Stimulated activated naive B cell treated with anti-CD40 and anti-IgM and Interleukin-4, amounts not matched to agents 10 μg/mL and 1 μg/mL and 100 μg/mL, for 72 hours (primary cell): ENCODE measurements around the gene HERC5.
A peak's percentile ranks its signal among the peaks of the same experiment; 100 is the strongest.

Source experiments
- ATAC-seq, 2 donors: fragments of 150-1000 bp; cut with Tn5 transposase; replicated peaks; 2 replicates each; pipeline ENCODE4 v1.10.0; 2021; ENCODE audit warnings: moderate library complexity in 1 of 2
- DNase-seq: peaks from one replicate; pipeline ENCODE4 v3.0.0; 2021
- H3K27ac Mint-ChIP-seq: one replicate; pipeline ENCODE4 v1.8.0; 2022; ENCODE audit warnings: mild to moderate bottlenecking, mixed read lengths
- H3K27me3 Mint-ChIP-seq, 2 donors: one replicate each; pipeline ENCODE4 v1.8.0; 2022; ENCODE audit warnings: mixed read lengths in 2 of 2
- H3K36me3 Mint-ChIP-seq, 2 donors: one replicate each; pipeline ENCODE4 v1.8.0; 2022; ENCODE audit warnings: mixed read lengths in 2 of 2, mild to moderate bottlenecking in 1 of 2
- H3K4me1 Mint-ChIP-seq, 2 donors: one replicate each; pipeline ENCODE4 v1.8.0; 2022; ENCODE audit warnings: mixed read lengths in 2 of 2, mild to moderate bottlenecking in 1 of 2
- H3K4me3 Mint-ChIP-seq, 2 donors: one replicate each; pipeline ENCODE4 v1.8.0; 2022; ENCODE audit warnings: mild to moderate bottlenecking in 2 of 2, mixed read lengths in 2 of 2, moderate library complexity in 1 of 2
- H3K9me3 Mint-ChIP-seq, 2 donors: one replicate each; pipeline ENCODE4 v1.8.0; 2022; ENCODE audit warnings: mixed read lengths in 2 of 2, mild to moderate bottlenecking in 1 of 2

Gene HERC5

DNA sequence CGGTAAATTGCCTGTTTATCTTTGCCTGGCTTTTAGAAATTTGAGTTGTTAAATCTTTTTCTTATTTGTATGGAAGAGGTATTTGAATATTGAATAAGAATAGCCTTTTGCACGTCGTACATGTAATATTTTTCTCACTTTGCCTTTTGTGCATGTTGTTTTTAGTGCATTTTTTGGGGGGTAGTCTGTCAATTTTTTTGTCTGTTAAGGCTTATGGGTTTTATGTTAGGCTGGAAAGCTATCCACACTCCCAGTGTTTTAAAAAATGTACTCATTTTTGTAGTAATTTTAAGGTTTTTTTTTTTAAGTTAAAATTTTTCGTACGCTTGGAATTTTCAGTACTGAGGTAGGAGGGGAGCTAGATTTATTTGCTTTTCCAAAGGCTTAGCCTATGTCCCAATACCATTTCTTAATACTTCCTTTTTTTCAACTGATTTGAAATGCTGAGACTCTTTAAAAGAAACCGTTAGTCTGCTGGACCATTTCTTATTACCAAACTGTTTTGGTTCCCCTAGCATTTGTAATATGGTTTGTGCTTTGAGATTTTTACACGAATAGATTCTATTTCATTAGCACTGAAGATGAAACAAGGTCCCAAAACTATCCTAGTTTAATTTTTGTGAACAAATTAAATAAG lies 1.3 kb downstream of the HERC5 start:
- H3K9me3 Mint-ChIP-seq, result peaks cover 0 to 1% of the 10 kb centered on the region in 2 donors
- no peak for ATAC-seq
- H3K4me3 Mint-ChIP-seq, result peak overlapping the region; percentile 96 to 99
- peaks cover 5 to 13% of the 10 kb centered on the region in 2 donors for H3K4me1 Mint-ChIP-seq
- peak overlapping the region; percentile 99 for H3K27ac Mint-ChIP-seq
- H3K27me3 Mint-ChIP-seq, result no peaks in the 10 kb centered on the region
- no peak for DNase-seq
- H3K36me3 Mint-ChIP-seq, result peaks cover 6 to 8% of the 10 kb centered on the region in 2 donors

DNA sequence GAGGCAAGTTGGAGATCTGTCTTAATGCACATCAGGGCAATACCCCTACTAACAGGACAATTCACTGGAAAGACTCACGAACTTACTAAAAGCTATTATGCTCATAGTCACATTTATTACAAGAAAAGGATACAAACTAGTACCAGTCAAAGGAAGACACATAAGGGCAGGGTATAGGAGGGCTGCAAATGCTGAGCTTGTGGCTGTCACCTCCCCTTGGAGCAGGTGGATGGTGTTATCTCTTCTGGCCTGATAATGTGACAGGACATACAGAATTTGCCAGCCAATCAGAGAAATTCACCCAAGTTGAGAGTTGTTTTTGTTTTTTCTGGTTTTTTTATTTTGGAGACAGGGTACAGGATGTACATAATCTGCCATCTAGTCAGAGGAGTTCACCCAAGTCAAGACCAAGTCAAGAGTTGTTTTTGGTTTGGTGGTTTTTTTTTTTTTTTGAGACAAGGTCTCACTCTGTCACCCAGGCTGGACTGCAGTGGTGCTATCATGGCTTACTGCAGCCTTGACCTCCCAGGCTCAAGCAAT lies 8.8 kb downstream of the HERC5 start:
- H3K4me1 Mint-ChIP-seq, result peaks cover 0 to 1% of the 10 kb centered on the region in 2 donors
- DNase-seq (no peak), ATAC-seq (no peak)
- no peaks in the 10 kb centered on the region for H3K9me3 Mint-ChIP-seq
- no peak overlapping the region for H3K4me3 Mint-ChIP-seq
- H3K27me3 Mint-ChIP-seq, result no peaks in the 10 kb centered on the region
- H3K36me3 Mint-ChIP-seq, result peaks cover 4 to 14% of the 10 kb centered on the region in 2 donors
- H3K27ac Mint-ChIP-seq, result no peak overlapping the region

DNA sequence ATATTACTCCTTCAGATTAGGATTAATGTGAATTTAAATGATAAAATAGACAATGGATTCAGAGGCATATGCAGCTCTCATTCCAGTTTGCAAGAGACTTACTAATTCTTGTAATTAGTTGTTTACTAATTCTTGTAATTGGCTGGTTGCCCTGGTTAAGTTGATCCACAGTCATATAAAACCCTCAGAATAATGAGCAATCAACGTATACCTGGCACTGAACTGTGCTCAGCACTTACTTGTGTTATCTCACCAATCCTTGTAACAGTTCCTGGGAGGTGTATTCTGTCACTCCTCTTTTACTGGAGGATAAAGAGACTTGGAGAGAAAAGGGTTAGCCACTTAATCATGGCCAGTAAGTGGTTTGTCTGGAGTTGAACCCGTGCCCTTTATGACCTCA lies 10.5 kb downstream of the HERC5 start:
- no peaks in the 10 kb centered on the region for H3K27me3 Mint-ChIP-seq
- no peak overlapping the region for H3K27ac Mint-ChIP-seq
- H3K4me3 Mint-ChIP-seq, result no peak overlapping the region
- no peaks in the 10 kb centered on the region for H3K9me3 Mint-ChIP-seq
- peaks cover 0 to under 1% of the 10 kb centered on the region in 2 donors for H3K4me1 Mint-ChIP-seq
- peaks cover 6 to 14% of the 10 kb centered on the region in 2 donors for H3K36me3 Mint-ChIP-seq
- DNase-seq (no peak), ATAC-seq (no peak)

DNA sequence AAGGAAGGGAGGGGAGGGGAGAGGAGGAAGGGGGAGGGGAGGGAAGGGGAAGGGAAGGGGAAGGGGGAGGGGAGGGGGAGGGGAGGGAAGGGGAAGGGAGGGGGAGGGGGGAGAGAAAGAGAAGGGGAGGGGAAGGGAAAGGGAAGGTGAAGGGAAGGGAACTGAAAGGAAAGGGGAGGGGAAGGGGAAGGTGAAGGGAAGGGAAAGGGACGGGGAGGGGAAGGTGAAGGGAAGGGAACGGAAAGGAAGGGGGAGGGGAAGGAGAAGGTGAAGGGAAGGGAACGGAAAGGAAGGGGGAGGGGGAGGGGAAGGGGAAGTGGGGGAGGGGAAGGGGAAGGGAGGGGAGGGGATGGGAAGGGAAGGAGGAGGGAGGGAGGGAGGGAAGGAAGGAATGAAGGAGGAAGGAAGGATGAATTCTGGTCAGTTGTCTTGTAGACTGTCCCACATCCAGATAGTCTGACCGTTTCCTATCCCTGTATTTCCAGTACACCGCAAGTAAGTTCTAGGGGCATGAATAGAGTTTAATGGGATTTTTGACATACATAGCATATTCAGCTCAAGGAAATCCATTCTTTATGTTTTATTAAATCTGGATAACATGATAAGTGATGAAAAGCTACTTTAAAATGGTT lies 20.4 kb downstream of the HERC5 start:
- Mint-ChIP-seq H3K36me3 (peaks cover 0 to 10% of the 10 kb centered on the region in 2 donors), H3K4me3 (no peak overlapping the region), H3K9me3 (no peaks in the 10 kb centered on the region), H3K27ac (no peak overlapping the region), H3K27me3 (no peaks in the 10 kb centered on the region), H3K4me1 (no peaks in the 10 kb centered on the region)
- no peak for DNase-seq
- ATAC-seq, result no peak

DNA sequence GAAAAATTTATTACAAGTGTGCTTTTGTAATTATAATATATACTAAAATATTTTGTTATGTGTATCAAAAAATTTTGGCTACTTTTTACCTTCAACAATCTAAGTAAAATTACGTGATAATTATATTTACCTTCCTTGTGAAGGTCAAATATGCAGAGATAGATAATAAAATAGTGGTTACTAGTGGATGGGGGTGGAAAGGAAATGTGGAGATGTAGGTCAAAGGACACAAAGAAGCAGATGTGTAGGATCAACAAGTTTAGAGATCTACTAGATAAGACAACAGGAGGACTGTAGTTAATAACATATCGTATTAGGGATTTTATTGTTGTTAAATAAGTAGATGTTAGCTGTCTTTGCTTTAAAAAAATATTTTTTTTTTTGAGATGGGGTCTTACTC lies 21.3 kb downstream of the HERC5 start:
- Mint-ChIP-seq H3K27ac (no peak overlapping the region), H3K27me3 (no peaks in the 10 kb centered on the region), H3K4me1 (no peaks in the 10 kb centered on the region), H3K9me3 (no peaks in the 10 kb centered on the region), H3K36me3 (peaks cover 0 to 7% of the 10 kb centered on the region in 2 donors), H3K4me3 (no peak overlapping the region)
- DNase-seq, result no peak
- ATAC-seq, result no peak

DNA sequence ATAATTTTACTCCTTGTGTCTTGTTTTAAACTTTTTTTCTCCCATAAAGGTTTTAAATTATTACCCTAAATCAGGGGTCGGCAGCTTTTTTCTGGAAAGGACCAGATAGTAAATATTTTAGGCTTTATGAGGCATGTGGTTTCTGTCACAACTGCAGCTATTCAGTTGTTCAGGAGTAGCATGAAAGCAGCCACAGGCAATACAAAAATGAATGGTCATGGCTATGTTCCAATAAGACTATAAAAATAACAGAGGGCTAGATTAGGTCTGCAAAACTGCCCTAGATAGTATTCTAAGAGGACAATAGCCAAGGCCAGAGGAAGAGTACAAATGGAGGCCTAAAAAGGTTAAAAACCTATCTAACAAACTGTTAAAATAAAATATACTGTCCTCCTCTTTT lies 24.6 kb downstream of the HERC5 start:
- Mint-ChIP-seq H3K9me3 (no peaks in the 10 kb centered on the region), H3K4me1 (no peaks in the 10 kb centered on the region), H3K4me3 (no peak overlapping the region), H3K36me3 (peaks cover 0 to 6% of the 10 kb centered on the region in 2 donors), H3K27ac (no peak overlapping the region), H3K27me3 (no peaks in the 10 kb centered on the region)
- DNase-seq, result no peak
- ATAC-seq, result no peak

DNA sequence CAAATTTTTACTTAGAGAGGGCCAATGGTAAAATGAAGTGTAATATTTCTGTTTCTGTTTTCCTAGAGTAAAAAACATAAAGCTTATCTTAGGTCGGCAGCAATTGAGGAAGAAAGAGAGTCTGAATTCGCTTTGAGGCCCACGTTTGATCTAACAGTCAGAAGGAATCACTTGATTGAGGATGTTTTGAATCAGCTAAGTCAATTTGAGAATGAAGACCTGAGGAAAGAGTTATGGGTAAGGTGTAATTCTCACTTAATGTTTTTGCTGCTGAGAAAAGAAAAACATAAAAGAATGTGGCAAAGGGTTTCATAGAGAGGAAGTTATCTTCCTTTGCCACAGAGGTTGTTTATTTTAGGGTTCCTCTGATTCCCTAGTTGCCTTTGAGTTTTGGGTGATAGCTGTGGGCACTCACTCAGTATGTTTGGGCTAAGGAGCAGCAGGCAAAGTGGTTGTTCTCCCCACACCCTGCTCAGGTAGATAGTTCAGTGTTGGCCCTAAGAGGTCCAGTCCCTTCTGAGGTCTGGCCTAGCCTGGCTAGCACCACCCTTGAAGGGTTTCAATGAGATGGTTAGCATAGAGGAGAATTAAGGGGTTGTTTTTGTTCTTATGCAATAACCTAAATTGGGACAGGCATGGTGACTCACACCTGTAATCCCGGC lies 32.3 kb downstream of the HERC5 start:
- Mint-ChIP-seq H3K36me3 (peaks cover 4 to 17% of the 10 kb centered on the region in 2 donors), H3K9me3 (no peaks in the 10 kb centered on the region), H3K4me3 (no peak overlapping the region), H3K27ac (no peak overlapping the region), H3K4me1 (no peaks in the 10 kb centered on the region), H3K27me3 (no peaks in the 10 kb centered on the region)
- DNase-seq, result no peak
- ATAC-seq, result no peak

DNA sequence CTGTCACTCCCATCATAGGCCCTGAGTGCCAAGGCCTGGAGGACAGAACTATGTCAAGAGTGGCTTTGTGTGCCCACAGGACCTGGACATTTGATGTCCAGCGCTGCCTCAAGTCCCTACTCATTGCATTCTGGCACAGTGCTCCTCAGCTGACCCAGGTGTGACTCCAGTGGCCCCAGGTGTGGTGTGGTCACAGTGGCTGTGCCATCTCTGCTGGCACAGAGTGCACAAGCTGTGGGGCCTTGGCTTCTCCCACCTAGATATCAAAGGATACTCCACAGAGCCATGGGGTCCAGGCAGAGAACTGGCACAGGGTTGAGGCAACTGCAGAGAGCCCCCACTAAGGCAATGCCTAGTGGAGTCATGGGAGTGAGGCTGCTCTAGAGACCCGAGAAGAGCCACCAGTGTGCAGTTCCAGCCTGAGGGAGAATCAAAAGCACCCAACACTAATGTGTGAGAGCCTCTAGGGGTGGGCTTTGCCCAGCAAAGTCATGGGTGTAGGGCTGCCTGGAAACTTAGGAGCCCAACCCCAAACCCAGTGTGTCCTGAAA lies 41.0 kb downstream of the HERC5 start:
- no peak for ATAC-seq
- Mint-ChIP-seq H3K4me1 (no peaks in the 10 kb centered on the region), H3K4me3 (no peak overlapping the region), H3K9me3 (no peaks in the 10 kb centered on the region), H3K27me3 (no peaks in the 10 kb centered on the region), H3K36me3 (no peaks in the 10 kb centered on the region), H3K27ac (no peak overlapping the region)
- DNase-seq, result no peak

DNA sequence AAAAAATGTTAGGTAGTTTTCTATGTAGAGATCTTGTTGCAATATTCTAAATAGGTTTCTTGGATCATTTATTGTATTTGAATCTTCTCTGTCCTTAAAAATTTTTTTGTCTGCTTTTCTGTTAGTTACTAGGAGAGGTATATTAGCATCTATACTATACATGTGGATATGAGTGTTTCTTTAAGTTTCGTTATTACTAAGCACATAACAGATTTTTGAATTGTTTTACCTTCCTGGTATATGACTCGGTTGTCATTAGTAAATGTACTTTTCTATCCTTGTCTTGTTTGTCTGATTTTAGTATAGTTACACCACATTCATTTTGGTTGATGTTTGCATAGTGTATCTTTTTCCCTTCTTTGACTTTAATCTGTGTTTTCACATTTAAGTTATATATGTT lies 46.4 kb downstream of the HERC5 start:
- no peak for DNase-seq
- no peak for ATAC-seq
- H3K27me3 Mint-ChIP-seq, result no peaks in the 10 kb centered on the region
- no peaks in the 10 kb centered on the region for H3K4me1 Mint-ChIP-seq
- H3K9me3 Mint-ChIP-seq, result no peaks in the 10 kb centered on the region
- H3K27ac Mint-ChIP-seq, result no peak overlapping the region
- no peak overlapping the region for H3K4me3 Mint-ChIP-seq
- H3K36me3 Mint-ChIP-seq, result peaks cover 0 to 4% of the 10 kb centered on the region in 2 donors

DNA sequence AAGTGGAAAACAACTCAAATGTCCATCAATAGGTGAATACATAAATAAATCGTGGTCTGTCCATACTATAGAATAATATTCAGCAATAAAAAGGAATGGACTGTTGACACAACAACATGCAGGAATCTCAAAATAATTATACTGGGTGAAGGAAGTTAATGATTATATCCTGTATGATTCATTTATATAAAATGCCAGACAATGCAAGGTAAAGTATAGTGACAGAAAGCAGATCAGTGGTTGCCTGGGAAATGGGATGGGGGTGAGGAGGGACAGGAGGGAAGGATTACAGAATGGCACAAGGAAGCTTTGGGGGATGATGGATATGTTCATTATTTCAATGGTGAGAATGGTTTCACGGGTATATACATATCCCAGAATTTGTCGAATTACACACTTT lies 54.3 kb downstream of the HERC5 start:
- ATAC-seq (no peak), DNase-seq (no peak)
- Mint-ChIP-seq H3K27me3 (no peaks in the 10 kb centered on the region), H3K27ac (no peak overlapping the region), H3K9me3 (no peaks in the 10 kb centered on the region), H3K4me3 (no peak overlapping the region), H3K4me1 (no peaks in the 10 kb centered on the region), H3K36me3 (no peaks in the 10 kb centered on the region)

DNA sequence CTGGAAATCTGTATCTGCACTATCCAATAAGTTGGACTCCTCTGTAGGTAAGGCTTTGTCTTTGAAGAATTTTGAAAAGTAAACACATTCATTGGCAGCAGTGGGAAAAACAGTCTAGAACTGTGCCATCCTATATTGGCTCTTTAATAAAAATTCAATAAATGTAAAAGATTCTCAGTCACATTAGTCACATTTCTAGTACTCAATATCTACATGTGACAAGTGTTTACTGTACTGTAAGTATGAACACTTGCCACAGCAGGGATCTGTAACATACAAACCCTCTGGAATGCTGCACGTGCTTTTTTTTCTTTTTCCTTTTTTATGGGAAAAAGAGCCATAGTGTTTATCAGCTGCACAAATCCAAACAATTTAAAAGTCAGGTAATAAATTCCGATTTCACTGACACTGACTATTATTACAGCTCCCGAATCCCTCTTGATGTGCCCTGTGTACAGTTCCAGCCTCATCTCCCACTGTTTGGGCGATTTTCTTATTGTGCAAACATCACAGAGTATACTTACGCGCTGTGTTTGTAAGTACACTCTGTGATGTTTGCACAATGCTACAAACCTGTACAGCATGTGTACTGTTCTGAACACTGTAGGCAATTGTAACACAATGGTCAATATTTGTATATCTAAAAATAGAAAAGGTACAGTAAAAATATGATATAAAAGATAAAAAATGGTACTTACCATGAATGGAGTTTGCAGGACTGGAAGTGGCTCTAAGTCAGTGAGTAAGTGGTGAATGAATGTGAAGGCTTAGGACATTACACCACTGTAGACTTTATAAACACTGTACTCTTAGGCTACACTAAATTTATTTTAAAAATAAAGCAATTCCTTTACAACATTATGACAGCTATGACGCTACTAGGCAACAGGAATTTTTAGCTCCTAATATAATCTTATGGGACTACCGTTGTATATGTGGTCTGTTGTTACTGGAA lies 57.9 kb downstream of the HERC5 start:
- Mint-ChIP-seq H3K27me3 (no peaks in the 10 kb centered on the region), H3K4me3 (no peak overlapping the region), H3K27ac (no peak overlapping the region), H3K4me1 (peaks cover 2 to 9% of the 10 kb centered on the region in 2 donors), H3K9me3 (no peaks in the 10 kb centered on the region), H3K36me3 (peaks cover 0 to 2% of the 10 kb centered on the region in 2 donors)
- DNase-seq, result no peak
- no peak for ATAC-seq

DNA sequence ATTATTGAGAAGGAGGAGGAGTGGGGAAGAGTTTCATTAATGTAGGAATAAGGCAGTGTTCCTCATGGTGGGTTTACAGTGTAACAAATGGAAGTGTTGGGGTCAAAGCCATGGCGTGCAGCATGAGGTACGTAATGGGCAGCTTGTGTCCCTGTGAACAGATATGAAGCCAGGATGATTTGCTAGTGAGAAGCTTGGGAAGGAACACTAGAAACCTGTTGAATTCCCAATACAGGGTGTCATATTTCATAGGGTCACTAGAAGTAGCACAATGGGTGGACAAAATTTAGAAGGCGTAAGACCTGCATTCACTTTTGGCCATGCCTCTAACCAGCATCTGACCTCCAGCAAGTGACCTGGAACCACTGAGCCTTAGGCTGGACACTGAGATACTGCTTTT lies 59.8 kb downstream of the HERC5 start:
- Mint-ChIP-seq H3K9me3 (no peaks in the 10 kb centered on the region), H3K4me1 (peaks cover 2 to 9% of the 10 kb centered on the region in 2 donors), H3K36me3 (peaks cover 4 to 5% of the 10 kb centered on the region in 2 donors), H3K27me3 (no peaks in the 10 kb centered on the region), H3K27ac (no peak overlapping the region), H3K4me3 (no peak overlapping the region)
- ATAC-seq, result no peak
- no peak for DNase-seq

DNA sequence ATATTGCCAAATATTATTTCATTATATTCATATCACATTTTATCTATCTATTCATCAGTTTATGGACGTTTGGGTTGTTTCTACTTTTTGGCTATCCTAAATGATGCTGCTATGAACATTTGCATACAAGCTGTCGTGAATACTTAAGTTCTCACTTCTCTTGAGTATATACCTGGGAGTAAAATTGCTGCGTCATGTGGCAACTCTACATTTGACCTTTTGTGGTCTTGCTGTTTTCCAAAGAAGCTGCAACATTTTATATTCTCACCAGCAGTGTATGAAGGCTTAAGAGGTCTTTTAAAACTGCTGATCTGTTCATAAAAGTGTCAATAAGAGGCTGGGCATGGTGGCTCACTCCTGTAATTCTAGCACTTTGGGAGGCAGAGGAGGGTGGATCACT lies 60.9 kb downstream of the HERC5 start:
- Mint-ChIP-seq H3K27ac (peak overlapping the region; percentile 21), H3K9me3 (no peaks in the 10 kb centered on the region), H3K27me3 (no peaks in the 10 kb centered on the region), H3K4me3 (no peak overlapping the region), H3K36me3 (peaks cover 4 to 9% of the 10 kb centered on the region in 2 donors), H3K4me1 (peaks cover 5 to 19% of the 10 kb centered on the region in 2 donors)
- ATAC-seq (no peak), DNase-seq (no peak)

DNA sequence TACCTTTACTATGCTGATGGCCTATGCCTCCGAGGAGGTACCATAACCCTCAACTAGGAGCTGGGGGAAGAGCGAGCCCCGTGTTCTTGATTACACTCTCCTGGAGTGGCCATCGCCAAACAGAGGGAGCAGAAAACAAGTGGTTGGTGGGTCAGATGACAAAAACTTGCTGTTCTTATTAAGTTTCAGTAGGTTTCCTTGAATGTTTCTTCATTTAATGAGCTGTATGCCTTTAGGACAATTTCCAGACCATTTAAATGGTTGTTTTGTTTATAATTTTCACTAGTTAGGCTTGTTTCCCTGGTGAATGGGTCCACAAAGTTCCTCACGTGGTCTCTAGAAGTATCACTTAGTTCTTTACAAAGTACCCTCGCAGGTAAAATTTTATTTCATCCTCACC lies 62.0 kb downstream of the HERC5 start:
- Mint-ChIP-seq H3K27ac (no peak overlapping the region), H3K4me1 (peaks cover 5 to 19% of the 10 kb centered on the region in 2 donors), H3K36me3 (peaks cover 4 to 9% of the 10 kb centered on the region in 2 donors), H3K4me3 (no peak overlapping the region), H3K27me3 (no peaks in the 10 kb centered on the region), H3K9me3 (no peaks in the 10 kb centered on the region)
- ATAC-seq (no peak), DNase-seq (no peak)
